ENCODE measurements around the gene SLC37A1.

- no peak for TF ChIP-seq POLR2A (IDR thresholded peaks at IDR 0.05; ENCODE audit: low read length)
- no peak for TF ChIP-seq GATA1 (IDR thresholded peaks at IDR 0.05; ENCODE audit: low read depth, low read length)
Measured at GRCh38 chr21:42565886-42566523, 52.4 kb downstream of the SLC37A1 start.

Data from erythroblast (primary cell).